ENCODE data around the gene HSDL1. TPM values are rescaled to one million over a fixed set of nuclear protein-coding genes. Genes with fewer than 3 reads are reported as not detected.
A peak's percentile ranks its signal among the peaks of the same experiment; 100 is the strongest.

The HSDL1 gene
- total and polyA plus RNA-seq, 10 of the 15 experiments (the other 5 are each of a cell fraction or from before 2014, with no cell fraction given), result 2.0 to 13.4 (median 5.6) TPM

- TF ChIP-seq, protein P1, sequence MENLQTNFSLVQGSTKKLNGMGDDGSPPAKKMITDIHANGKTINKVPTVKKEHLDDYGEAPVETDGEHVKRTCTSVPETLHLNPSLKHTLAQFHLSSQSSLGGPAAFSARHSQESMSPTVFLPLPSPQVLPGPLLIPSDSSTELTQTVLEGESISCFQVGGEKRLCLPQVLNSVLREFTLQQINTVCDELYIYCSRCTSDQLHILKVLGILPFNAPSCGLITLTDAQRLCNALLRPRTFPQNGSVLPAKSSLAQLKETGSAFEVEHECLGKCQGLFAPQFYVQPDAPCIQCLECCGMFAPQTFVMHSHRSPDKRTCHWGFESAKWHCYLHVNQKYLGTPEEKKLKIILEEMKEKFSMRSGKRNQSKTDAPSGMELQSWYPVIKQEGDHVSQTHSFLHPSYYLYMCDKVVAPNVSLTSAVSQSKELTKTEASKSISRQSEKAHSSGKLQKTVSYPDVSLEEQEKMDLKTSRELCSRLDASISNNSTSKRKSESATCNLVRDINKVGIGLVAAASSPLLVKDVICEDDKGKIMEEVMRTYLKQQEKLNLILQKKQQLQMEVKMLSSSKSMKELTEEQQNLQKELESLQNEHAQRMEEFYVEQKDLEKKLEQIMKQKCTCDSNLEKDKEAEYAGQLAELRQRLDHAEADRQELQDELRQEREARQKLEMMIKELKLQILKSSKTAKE (IDR thresholded peaks at IDR 0.05; ENCODE audit: low read depth, poor library complexity, severe bottlenecking), result no peak
- TF ChIP-seq MLLT1 (IDR thresholded peaks at IDR 0.05) (no peak; the same call in 1 of the 2 replicates), SREBF1 (IDR thresholded peaks at IDR 0.05; ENCODE audit: low read length) (no peak), ZBTB33 (IDR thresholded peaks at IDR 0.05) (0 out of 2 replicates have a peak, but pooled peaks have one; percentile 17), ESRRA (IDR thresholded peaks at IDR 0.05; ENCODE audit: low read length) (no peak), MXI1 (IDR thresholded peaks at IDR 0.05; ENCODE audit: low read depth, low read length) (no peak), SMAD1 (IDR thresholded peaks at IDR 0.05; ENCODE audit: low read depth, partially characterized antibody) (no peak), EZH2 (IDR thresholded peaks at IDR 0.05; ENCODE audit: borderline replicate concordance, control insufficient read depth, low read depth, low read length) (no peak), POLR2A (IDR thresholded peaks at IDR 0.05; ENCODE audit: low read depth, low read length) (peak; percentile 47; the same call in 1 of the 2 replicates), TBL1XR1 (IDR thresholded peaks at IDR 0.05; ENCODE audit: low read depth, low read length) (no peak), NR2C1 (IDR thresholded peaks at IDR 0.05) (no peak), MYB (IDR thresholded peaks at IDR 0.05; ENCODE audit: borderline replicate concordance, low read depth, low read length) (no peak), CHD1 (IDR thresholded peaks at IDR 0.05; ENCODE audit: low read depth, low read length) (no peak)
Measured at GRCh38 chr16:84084570-84085270, 60.3 kb downstream of the HSDL1 start (continued).
